H1 (cell line): ENCODE measurements around the gene REL. TPM values are rescaled to one million over a fixed set of nuclear protein-coding genes. Genes with fewer than 3 reads are reported as not detected.

Experiments
- polyA plus RNA-seq, 7 experiments: library from polyadenylated mRNA; depleted of rRNA in 3 of 7; stranded (reverse) in 5 of 7; unstranded in 2 of 7; fragments of >200 nt in 5 of 7; fragments of 200-250 nt in 2 of 7; gene quantifications; 1 replicate in 5 of 7; 2 replicates in 1 of 7; 4 replicates in 1 of 7; pipeline versions ENCODE4 v1.2.1 to v1.2.3, GENCODE V29; 2011 to 2013; ENCODE audit warnings: missing spikeins in 2 of 7, mixed read lengths in 2 of 7
- total RNA-seq: library from RNA; stranded (reverse); fragmentation: NEBNext Ultra II Directional; extraction: Animal tissue kit (Norgen Biotek cat#: 25700); gene quantifications from 2 replicates; pipeline ENCODE4 v1.2.1, GENCODE V29; 2021
- TF ChIP-seq, protein P1 (sequence below): fragments of 300-600 bp; sonication (generic); IDR thresholded peaks from 2 replicates; pipeline ENCODE4 v1.7.1; 2012; ENCODE audit warnings: low read length, moderate library complexity, mild to moderate bottlenecking, inconsistent platforms; ENCODE audit not compliant: insufficient replicate concordance

REL gene
- total and polyA plus RNA-seq, 2 of the 8 experiments (the other 6 are each of a cell fraction or from before 2014, with no cell fraction given): 1.5 to 7.5 TPM

DNA sequence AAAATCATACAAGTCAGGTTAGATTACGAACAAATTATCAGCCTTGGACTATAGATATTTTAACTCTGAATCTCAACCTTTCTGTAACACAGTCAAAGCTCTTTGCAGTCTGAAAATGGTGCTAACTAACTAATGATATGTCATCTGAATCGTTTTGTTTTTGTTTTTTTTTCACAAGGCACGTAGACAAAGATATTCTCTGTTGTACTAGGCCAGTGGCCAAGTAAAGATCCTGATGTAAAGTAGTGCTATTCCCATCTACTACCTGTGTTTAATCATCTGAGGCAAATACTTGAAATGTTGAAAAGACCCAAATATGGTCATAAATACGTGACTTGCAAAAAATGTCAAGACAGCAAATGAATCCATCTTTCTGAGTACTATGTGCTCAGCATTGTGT lies 65.7 kb downstream of the REL start (continued):
- TF ChIP-seq, protein P1, sequence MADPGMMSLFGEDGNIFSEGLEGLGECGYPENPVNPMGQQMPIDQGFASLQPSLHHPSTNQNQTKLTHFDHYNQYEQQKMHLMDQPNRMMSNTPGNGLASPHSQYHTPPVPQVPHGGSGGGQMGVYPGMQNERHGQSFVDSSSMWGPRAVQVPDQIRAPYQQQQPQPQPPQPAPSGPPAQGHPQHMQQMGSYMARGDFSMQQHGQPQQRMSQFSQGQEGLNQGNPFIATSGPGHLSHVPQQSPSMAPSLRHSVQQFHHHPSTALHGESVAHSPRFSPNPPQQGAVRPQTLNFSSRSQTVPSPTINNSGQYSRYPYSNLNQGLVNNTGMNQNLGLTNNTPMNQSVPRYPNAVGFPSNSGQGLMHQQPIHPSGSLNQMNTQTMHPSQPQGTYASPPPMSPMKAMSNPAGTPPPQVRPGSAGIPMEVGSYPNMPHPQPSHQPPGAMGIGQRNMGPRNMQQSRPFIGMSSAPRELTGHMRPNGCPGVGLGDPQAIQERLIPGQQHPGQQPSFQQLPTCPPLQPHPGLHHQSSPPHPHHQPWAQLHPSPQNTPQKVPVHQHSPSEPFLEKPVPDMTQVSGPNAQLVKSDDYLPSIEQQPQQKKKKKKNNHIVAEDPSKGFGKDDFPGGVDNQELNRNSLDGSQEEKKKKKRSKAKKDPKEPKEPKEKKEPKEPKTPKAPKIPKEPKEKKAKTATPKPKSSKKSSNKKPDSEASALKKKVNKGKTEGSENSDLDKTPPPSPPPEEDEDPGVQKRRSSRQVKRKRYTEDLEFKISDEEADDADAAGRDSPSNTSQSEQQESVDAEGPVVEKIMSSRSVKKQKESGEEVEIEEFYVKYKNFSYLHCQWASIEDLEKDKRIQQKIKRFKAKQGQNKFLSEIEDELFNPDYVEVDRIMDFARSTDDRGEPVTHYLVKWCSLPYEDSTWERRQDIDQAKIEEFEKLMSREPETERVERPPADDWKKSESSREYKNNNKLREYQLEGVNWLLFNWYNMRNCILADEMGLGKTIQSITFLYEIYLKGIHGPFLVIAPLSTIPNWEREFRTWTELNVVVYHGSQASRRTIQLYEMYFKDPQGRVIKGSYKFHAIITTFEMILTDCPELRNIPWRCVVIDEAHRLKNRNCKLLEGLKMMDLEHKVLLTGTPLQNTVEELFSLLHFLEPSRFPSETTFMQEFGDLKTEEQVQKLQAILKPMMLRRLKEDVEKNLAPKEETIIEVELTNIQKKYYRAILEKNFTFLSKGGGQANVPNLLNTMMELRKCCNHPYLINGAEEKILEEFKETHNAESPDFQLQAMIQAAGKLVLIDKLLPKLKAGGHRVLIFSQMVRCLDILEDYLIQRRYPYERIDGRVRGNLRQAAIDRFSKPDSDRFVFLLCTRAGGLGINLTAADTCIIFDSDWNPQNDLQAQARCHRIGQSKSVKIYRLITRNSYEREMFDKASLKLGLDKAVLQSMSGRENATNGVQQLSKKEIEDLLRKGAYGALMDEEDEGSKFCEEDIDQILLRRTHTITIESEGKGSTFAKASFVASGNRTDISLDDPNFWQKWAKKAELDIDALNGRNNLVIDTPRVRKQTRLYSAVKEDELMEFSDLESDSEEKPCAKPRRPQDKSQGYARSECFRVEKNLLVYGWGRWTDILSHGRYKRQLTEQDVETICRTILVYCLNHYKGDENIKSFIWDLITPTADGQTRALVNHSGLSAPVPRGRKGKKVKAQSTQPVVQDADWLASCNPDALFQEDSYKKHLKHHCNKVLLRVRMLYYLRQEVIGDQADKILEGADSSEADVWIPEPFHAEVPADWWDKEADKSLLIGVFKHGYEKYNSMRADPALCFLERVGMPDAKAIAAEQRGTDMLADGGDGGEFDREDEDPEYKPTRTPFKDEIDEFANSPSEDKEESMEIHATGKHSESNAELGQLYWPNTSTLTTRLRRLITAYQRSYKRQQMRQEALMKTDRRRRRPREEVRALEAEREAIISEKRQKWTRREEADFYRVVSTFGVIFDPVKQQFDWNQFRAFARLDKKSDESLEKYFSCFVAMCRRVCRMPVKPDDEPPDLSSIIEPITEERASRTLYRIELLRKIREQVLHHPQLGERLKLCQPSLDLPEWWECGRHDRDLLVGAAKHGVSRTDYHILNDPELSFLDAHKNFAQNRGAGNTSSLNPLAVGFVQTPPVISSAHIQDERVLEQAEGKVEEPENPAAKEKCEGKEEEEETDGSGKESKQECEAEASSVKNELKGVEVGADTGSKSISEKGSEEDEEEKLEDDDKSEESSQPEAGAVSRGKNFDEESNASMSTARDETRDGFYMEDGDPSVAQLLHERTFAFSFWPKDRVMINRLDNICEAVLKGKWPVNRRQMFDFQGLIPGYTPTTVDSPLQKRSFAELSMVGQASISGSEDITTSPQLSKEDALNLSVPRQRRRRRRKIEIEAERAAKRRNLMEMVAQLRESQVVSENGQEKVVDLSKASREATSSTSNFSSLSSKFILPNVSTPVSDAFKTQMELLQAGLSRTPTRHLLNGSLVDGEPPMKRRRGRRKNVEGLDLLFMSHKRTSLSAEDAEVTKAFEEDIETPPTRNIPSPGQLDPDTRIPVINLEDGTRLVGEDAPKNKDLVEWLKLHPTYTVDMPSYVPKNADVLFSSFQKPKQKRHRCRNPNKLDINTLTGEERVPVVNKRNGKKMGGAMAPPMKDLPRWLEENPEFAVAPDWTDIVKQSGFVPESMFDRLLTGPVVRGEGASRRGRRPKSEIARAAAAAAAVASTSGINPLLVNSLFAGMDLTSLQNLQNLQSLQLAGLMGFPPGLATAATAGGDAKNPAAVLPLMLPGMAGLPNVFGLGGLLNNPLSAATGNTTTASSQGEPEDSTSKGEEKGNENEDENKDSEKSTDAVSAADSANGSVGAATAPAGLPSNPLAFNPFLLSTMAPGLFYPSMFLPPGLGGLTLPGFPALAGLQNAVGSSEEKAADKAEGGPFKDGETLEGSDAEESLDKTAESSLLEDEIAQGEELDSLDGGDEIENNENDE: no peak
- TF ChIP-seq, all 59 proteins: peak for 0
